Spleen (tissue), 11 donors: ENCODE measurements around the gene TUBGCP6. TPM values are rescaled to one million over a fixed set of nuclear protein-coding genes. Genes with fewer than 3 reads are reported as not detected.

ENCODE experiments used
- DNase-seq: peaks from one replicate; pipeline ENCODE4 v3.0.0-alpha.2; 2020
- H3K27ac ChIP-seq, 8 donors: fragments of 200-600 bp; sonication (generic) in 7 of 8; 1 replicate in 4 of 8; 2 replicates in 4 of 8; pipeline versions ENCODE4 v1.5.0 to v1.8.0; 2016 to 2021; ENCODE audit warnings: inconsistent platforms in 4 of 8, mild to moderate bottlenecking in 4 of 8, moderate library complexity in 1 of 8
- H3K27me3 ChIP-seq, 7 donors: fragments of 200-600 bp; sonication (generic) in 6 of 7; replicated peaks in 1 of 7; 1 replicate in 4 of 7; 2 replicates in 3 of 7; pipeline versions ENCODE4 v1.5.0 to v1.8.0; 2016 to 2021; ENCODE audit warnings: inconsistent platforms in 3 of 7, mild to moderate bottlenecking in 1 of 7
- H3K36me3 ChIP-seq, 6 donors: fragments of 200-600 bp; sonication (generic) in 5 of 6; 1 replicate in 4 of 6; 2 replicates in 2 of 6; pipeline versions ENCODE4 v1.5.0 to v1.8.0; 2016 to 2021; ENCODE audit warnings: inconsistent platforms in 2 of 6
- H3K4me1 ChIP-seq, 6 donors: fragments of 200-600 bp; sonication (generic) in 5 of 6; 1 replicate in 3 of 6; 2 replicates in 3 of 6; pipeline versions ENCODE4 v1.5.0 to v1.8.0; 2016 to 2021; ENCODE audit warnings: inconsistent platforms in 3 of 6
- H3K4me3 ChIP-seq, 8 donors: fragments of 200-600 bp; sonication (generic) in 7 of 8; 1 replicate in 4 of 8; 2 replicates in 4 of 8; pipeline versions ENCODE4 v1.5.0 to v1.8.0; 2016 to 2021; ENCODE audit warnings: inconsistent platforms in 4 of 8, mild to moderate bottlenecking in 4 of 8, moderate library complexity in 2 of 8
- H3K9me3 ChIP-seq, 8 donors: fragments of 200-600 bp; sonication (generic) in 7 of 8; 1 replicate in 4 of 8; 2 replicates in 4 of 8; pipeline versions ENCODE4 v1.5.0 to v1.8.0; 2016 to 2021; ENCODE audit warnings: inconsistent platforms in 4 of 8
- POLR2A ChIP-seq, 3 donors: fragments of 450-650 bp; IDR thresholded peaks; one replicate each; pipeline ENCODE4 v1.5.1; 2017; ENCODE audit warnings: antibody characterized with exemption in 3 of 3, mild to moderate bottlenecking in 1 of 3
- POLR2AphosphoS5 ChIP-seq, 3 donors: sonication (generic); formaldehyde crosslinking; IDR thresholded peaks; one replicate each; pipeline ENCODE4 v1.5.1; 2017; ENCODE audit warnings: antibody characterized with exemption in 3 of 3
- WGBS, 5 donors: extraction: QIAGEN DNeasy Blood & Tissue Kit in 3 of 5; methylation state at CpG; one replicate each; pipeline versions ENCODE4 v1.1.5 to v1.1.7; 2013 to 2018; 5-methylcytosine and 5-hydroxymethylcytosine counted together
- intact Hi-C: fragments of 100-400 bp; cut with DNase I; formaldehyde crosslinking; loops from one replicate; pipeline ENCODE4 v1.15.0; 2023; ENCODE audit warnings: low total_unique reads
- polyA plus RNA-seq, 3 donors: library from polyadenylated mRNA; stranded (reverse); fragments of 200-250 nt; gene quantifications; one replicate each; pipeline ENCODE4 v1.2.1, GENCODE V29; 2013
- total RNA-seq, 7 donors: library from RNA; depleted of rRNA in 3 of 7; stranded (reverse); fragments of >200 nt in 3 of 7; fragmentation: NEBNext Ultra II Directional in 4 of 7; extraction: Animal tissue kit (Norgen Biotek cat#: 25700) in 4 of 7; gene quantifications; one replicate each; pipeline versions ENCODE4 v1.1.0 to v1.2.1, GENCODE V29; 2016 to 2021
- TF ChIP-seq, protein P1 (sequence below), 11 experiments: fragments of 200-600 bp in 7 of 11; fragments of 450-650 bp in 4 of 11; sonication (generic) in 4 of 11; IDR thresholded peaks in 8 of 11; conservative IDR thresholded peaks in 3 of 11; 1 replicate in 7 of 11; 2 replicates in 4 of 11; pipeline versions ENCODE4 v1.4.0 to v1.8.0; 2016 to 2021; ENCODE audit warnings: antibody characterized with exemption in 11 of 11, inconsistent platforms in 4 of 11, mild to moderate bottlenecking in 1 of 11
- donor health status: healthy with polysubstance abuse.
- donor health status: DM: no; HTN: no; CAD: no; lungs with moderate emphysema.
- donor health status: DM: no; HTN: no; CAD: no.
- donor health status: Bipolar disorder and iron deficiency.
- donor health status: healthy.
- donor health status: DM: no; HTN: no; CAD: no.
- donor health status: DM: yes; HTN: yes; CAD: no.

Gene TUBGCP6
- total and polyA plus RNA-seq, 10 donors: 36.0 to 98.0 (median 69.3) TPM

DNA sequence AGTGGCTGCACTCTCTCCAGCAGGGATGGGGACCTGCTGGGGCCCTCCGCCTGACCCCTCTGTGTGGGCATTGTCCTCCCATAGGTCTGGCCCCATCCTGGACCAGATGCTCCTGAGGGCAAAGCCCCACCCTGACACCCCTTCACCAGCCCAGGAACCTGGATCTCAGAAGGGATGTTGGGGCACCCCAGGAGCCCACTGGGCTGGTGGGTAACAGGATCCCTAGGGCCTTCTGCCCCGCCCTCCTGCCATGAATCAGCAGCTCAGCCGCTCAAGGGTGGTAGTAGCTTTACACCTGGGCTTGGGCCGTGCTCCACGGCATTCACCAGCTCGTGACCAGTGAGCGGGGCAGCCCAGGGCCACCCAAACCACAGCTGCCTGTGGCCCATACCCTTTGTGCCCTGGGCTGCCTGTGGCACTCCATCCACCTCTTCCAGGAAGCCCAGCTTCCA lies 17.7 kb upstream of the TUBGCP6 start:
- TF ChIP-seq POLR2AphosphoS5 (IDR thresholded peaks at IDR 0.05) (no peak), POLR2A (IDR thresholded peaks at IDR 0.05) (no peak)
- TF ChIP-seq, protein P1, sequence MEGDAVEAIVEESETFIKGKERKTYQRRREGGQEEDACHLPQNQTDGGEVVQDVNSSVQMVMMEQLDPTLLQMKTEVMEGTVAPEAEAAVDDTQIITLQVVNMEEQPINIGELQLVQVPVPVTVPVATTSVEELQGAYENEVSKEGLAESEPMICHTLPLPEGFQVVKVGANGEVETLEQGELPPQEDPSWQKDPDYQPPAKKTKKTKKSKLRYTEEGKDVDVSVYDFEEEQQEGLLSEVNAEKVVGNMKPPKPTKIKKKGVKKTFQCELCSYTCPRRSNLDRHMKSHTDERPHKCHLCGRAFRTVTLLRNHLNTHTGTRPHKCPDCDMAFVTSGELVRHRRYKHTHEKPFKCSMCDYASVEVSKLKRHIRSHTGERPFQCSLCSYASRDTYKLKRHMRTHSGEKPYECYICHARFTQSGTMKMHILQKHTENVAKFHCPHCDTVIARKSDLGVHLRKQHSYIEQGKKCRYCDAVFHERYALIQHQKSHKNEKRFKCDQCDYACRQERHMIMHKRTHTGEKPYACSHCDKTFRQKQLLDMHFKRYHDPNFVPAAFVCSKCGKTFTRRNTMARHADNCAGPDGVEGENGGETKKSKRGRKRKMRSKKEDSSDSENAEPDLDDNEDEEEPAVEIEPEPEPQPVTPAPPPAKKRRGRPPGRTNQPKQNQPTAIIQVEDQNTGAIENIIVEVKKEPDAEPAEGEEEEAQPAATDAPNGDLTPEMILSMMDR (IDR thresholded peaks at IDR 0.05 in 8 of 11, conservative IDR thresholded peaks at IDR 0.05 in 3 of 11): no peak
- H3K36me3 ChIP-seq: peaks cover 0 to 5% (median 0%) of the 10 kb centered on the region in 6 donors
- intact Hi-C loops: no loop called here
- peaks cover 0 to 75% (median 23%) of the 10 kb centered on the region in 7 donors for H3K27me3 ChIP-seq
- H3K9me3 ChIP-seq: peaks cover 0 to 5% (median 0%) of the 10 kb centered on the region in 8 donors
- 32 to 46% (median 38%) methylated on average over 3 to 7 of the region's 7 CpGs for WGBS, 5 donors
- peaks cover 5 to 35% (median 22%) of the 10 kb centered on the region in 6 donors for H3K4me1 ChIP-seq
- H3K27ac ChIP-seq: no peak overlapping the region
- peak overlapping the region in 1 of 8 donors; percentile 73 for H3K4me3 ChIP-seq
- no peak for DNase-seq

DNA sequence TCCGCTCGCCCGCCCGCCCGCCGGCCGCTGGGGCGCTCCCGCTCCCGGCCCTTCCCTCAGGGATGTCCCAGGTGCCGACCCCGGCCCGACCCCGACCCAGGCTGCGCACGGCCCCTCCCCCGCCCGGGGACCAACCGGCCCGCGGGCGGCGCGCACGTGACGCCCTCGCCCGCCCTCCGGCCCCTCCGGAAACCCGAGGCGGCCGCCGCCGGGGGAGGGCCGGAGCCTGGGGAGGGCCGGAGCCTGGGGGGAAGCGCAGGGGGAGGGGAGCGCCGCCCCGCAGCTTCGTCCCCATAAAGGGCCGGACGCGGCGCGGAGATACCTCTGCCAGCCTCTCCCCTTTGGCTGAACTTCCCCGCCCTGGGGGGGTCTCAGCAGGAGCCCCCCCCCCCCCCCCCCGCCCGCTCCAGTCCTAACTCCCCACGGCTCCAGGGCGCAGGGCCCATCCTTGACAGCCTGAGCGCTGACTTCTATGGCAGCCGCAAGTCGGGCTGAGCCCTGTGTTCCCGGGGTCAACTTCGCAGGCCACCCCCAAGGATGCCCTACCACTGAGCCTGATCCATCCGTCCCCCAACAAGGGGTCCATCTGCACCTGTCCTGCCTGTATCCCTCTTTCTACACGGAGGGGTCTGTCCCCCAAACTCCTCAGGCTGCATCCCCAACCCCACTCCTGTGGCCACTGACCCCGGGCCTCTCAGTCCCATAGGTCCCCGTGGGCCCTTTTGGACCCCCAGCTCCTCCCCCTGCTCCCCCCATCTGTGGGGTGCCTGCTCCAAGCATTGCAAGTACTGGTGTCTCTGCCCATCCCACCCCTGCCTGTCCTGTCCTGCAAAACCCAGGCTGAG lies 17.0 kb upstream of the TUBGCP6 start, which contains the start of gene MAPK12:
Gene MAPK12 (minus strand): TSS at position 69 of the 845 bp plus-strand sequence. CDS start 174 bp downstream, outside the sequence.
- Histone ChIP-seq H3K4me3 (peak within 1 kb of the TSS in 7 of 8 donors; percentile 32 to 73 (median 38)), H3K9me3 (no peaks in the 10 kb centered on the region), H3K27me3 (peaks cover 0 to 69% (median 23%) of the 10 kb centered on the region in 7 donors), H3K4me1 (peaks cover 5 to 32% (median 21%) of the 10 kb centered on the region in 6 donors), H3K36me3 (peaks cover 0 to 2% (median 0%) of the 10 kb centered on the region in 6 donors), H3K27ac (no peak within 1 kb of the TSS)
- intact Hi-C loops: no loop called here
- WGBS, 5 donors: 3 to 16% (median 4%) methylated on average over 6 to 60 of the region's 61 CpGs
- no peak for TF ChIP-seq POLR2A (IDR thresholded peaks at IDR 0.05)
- no peak for TF ChIP-seq POLR2AphosphoS5 (IDR thresholded peaks at IDR 0.05)
- TF ChIP-seq, protein P1 (IDR thresholded peaks at IDR 0.05 in 8 of 11, conservative IDR thresholded peaks at IDR 0.05 in 3 of 11): no peak
- DNase-seq: no peak

DNA sequence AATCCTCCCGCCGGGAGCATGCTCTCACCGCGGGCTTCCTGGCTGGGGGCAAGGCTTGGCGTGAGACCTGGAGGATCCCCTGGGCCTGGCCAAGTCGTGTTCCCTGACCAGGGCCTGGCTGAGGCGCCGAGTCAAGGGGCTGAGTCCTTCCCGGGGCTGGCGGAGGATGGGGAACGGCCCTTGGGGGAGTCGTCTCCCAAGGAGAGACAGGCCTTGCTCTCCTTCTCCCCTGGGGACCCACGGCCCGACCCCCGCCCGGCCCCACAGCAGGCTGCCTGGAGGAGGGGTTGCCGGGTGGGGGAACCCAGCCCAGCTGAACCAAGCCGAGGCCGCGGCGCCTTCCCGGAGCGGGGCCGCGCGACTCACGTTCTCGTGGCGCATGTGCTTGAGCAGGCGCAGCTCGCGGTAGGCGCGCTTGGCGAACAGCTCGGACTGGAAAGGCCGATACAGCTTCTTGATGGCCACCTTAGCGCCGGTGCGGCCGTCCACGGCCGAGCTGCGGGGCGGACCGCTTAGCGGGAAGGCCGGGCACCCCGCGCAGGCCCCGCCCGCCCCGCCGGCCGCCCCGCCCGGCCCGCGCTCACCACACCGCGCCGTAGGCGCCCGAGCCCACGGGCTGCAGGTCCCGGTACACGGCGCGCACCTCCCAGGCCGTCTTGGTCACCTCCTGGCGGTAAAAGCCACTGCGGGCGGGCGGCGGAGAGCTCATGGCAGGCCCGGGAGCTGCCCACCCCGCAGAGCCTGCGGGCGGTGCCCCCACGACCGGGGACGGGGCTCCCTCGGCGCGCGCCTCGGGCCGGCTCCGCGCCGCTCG lies 16.2 kb upstream of the TUBGCP6 start:
- TF ChIP-seq, protein P1 (IDR thresholded peaks at IDR 0.05 in 8 of 11, conservative IDR thresholded peaks at IDR 0.05 in 3 of 11): no peak
- peak in 1 of 3 donors; percentile 54 for TF ChIP-seq POLR2AphosphoS5 (IDR thresholded peaks at IDR 0.05)
- Histone ChIP-seq H3K27ac (no peak overlapping the region), H3K9me3 (no peaks in the 10 kb centered on the region), H3K4me1 (peaks cover 5 to 32% (median 21%) of the 10 kb centered on the region in 6 donors), H3K36me3 (no peaks in the 10 kb centered on the region), H3K27me3 (peaks cover 0 to 62% (median 23%) of the 10 kb centered on the region in 7 donors), H3K4me3 (peak overlapping the region in 7 of 8 donors; percentile 32 to 73 (median 38))
- intact Hi-C loops: no loop called here
- no peak for DNase-seq
- WGBS, 5 donors: 1 to 2% (median 1%) methylated on average over 17 to 92 of the region's 92 CpGs
